PFSK-1 (cell line): ENCODE measurements around the gene PPP3CA.

Source experiments
- FOXP2 ChIP-seq: optimal IDR thresholded peaks from 2 replicates; pipeline ENCODE3; 2011; ENCODE audit warnings: borderline replicate concordance, control low read depth, inconsistent platforms; ENCODE audit not compliant: insufficient read depth; ENCODE audit errors: extremely low read length, extremely low read depth
- POLR2AphosphoS5 ChIP-seq: IDR thresholded peaks from 2 replicates; pipeline ENCODE4 v1.6.1; 2012; ENCODE audit warnings: low read depth, mild to moderate bottlenecking, control low read depth, low read length, moderate library complexity
- SIN3A ChIP-seq: IDR thresholded peaks from 2 replicates; pipeline ENCODE4 v1.6.1; 2012; ENCODE audit warnings: mild to moderate bottlenecking, low read length, moderate library complexity, borderline replicate concordance; ENCODE audit not compliant: insufficient read depth
- TAF1 ChIP-seq: IDR thresholded peaks from 2 replicates; pipeline ENCODE4 v1.6.1; 2012; ENCODE audit warnings: low read length, control low read depth, borderline replicate concordance; ENCODE audit not compliant: insufficient read depth
- TF ChIP-seq, protein P1 (sequence below), 2 experiments: IDR thresholded peaks; 2 replicates each; pipeline versions ENCODE4 v1.6.1 to v1.8.0; 2011 to 2012; ENCODE audit warnings: low read depth in 2 of 2, low read length in 2 of 2, control low read depth in 1 of 2, inconsistent platforms in 1 of 2, mild to moderate bottlenecking in 1 of 2, moderate library complexity in 1 of 2; ENCODE audit not compliant: insufficient read depth in 1 of 2

Gene PPP3CA

GRCh38 chr4:101183666-101184373, 163.5 kb downstream of the PPP3CA start:
- TF ChIP-seq, protein P1, sequence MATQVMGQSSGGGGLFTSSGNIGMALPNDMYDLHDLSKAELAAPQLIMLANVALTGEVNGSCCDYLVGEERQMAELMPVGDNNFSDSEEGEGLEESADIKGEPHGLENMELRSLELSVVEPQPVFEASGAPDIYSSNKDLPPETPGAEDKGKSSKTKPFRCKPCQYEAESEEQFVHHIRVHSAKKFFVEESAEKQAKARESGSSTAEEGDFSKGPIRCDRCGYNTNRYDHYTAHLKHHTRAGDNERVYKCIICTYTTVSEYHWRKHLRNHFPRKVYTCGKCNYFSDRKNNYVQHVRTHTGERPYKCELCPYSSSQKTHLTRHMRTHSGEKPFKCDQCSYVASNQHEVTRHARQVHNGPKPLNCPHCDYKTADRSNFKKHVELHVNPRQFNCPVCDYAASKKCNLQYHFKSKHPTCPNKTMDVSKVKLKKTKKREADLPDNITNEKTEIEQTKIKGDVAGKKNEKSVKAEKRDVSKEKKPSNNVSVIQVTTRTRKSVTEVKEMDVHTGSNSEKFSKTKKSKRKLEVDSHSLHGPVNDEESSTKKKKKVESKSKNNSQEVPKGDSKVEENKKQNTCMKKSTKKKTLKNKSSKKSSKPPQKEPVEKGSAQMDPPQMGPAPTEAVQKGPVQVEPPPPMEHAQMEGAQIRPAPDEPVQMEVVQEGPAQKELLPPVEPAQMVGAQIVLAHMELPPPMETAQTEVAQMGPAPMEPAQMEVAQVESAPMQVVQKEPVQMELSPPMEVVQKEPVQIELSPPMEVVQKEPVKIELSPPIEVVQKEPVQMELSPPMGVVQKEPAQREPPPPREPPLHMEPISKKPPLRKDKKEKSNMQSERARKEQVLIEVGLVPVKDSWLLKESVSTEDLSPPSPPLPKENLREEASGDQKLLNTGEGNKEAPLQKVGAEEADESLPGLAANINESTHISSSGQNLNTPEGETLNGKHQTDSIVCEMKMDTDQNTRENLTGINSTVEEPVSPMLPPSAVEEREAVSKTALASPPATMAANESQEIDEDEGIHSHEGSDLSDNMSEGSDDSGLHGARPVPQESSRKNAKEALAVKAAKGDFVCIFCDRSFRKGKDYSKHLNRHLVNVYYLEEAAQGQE (IDR thresholded peaks at IDR 0.05; ENCODE audit: insufficient read depth in 1 of 2, low read depth in 2 of 2, low read length in 2 of 2) = no peak
- no peak for TF ChIP-seq SIN3A

DNA sequence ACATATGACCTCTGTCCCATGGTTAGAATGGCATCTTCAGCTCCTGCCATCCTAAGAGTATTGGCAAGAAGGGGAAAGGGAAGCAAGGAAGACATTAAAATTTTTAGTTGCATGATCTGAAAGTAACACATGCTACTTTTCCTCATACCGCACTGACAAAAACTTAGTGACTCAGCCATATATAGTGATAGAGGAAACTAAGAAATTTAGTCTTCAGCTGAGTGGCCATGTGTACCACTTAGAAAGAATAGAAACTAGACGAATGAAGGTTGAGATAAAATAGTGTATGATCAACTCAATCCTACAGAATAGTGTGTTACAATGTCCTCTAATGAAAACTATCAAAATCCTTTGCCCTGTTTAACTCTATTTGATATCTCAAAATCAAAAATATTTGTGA, 164.1 kb downstream of the PPP3CA start:
- TF ChIP-seq, protein P1 (IDR thresholded peaks at IDR 0.05; ENCODE audit: insufficient read depth in 1 of 2, low read depth in 2 of 2, low read length in 2 of 2) = no peak
- no peak for TF ChIP-seq FOXP2
- no peak for TF ChIP-seq POLR2AphosphoS5
- no peak for TF ChIP-seq TAF1
- no peak for TF ChIP-seq SIN3A

GRCh38 chr4:101178731-101179130, 168.6 kb downstream of the PPP3CA start:
- TF ChIP-seq FOXP2 = no peak
- no peak for TF ChIP-seq POLR2AphosphoS5
- TF ChIP-seq TAF1 = no peak
- TF ChIP-seq, protein P1 (IDR thresholded peaks at IDR 0.05; ENCODE audit: insufficient read depth in 1 of 2, low read depth in 2 of 2, low read length in 2 of 2) = no peak
- no peak for TF ChIP-seq SIN3A

- no peak for TF ChIP-seq SIN3A
- no peak for TF ChIP-seq POLR2AphosphoS5
- no peak for TF ChIP-seq TAF1
- TF ChIP-seq, protein P1 (IDR thresholded peaks at IDR 0.05; ENCODE audit: insufficient read depth in 1 of 2, low read depth in 2 of 2, low read length in 2 of 2) = no peak
These were observed 170.2 kb downstream of the PPP3CA start for GRCh38 chr4:101177154-101177553.
